Psoas muscle (tissue), 8 donors: ENCODE data around the gene DPEP1. TPM values are rescaled to one million over a fixed set of nuclear protein-coding genes. Genes with fewer than 3 reads are reported as not detected.

ENCODE experiments used
- ATAC-seq, 4 donors: fragments of 200-7000 bp; cut with Tn5 transposase; one replicate each; pipeline ENCODE4 v1.9.1; 2020; ENCODE audit warnings: moderate library complexity in 3 of 4, mild to moderate bottlenecking in 2 of 4
- DNase-seq, 2 donors: peaks; one replicate each; pipeline ENCODE4 v3.0.0-alpha.2; 2020
- H3K27ac ChIP-seq: fragments of 200-600 bp; one replicate; pipeline ENCODE4 v1.8.0; 2022
- H3K27me3 ChIP-seq, 3 donors: fragments of 200-600 bp in 1 of 3; one replicate each; pipeline versions ENCODE4 v1.6.1 to v1.8.0; 2013 to 2022; ENCODE audit warnings: low read length in 2 of 3, mild to moderate bottlenecking in 2 of 3, moderate library complexity in 1 of 3; ENCODE audit not compliant: insufficient read depth in 3 of 3
- H3K36me3 ChIP-seq, 2 donors: fragments of 200-600 bp in 1 of 2; one replicate each; pipeline versions ENCODE4 v1.6.1 to v1.8.0; 2013 to 2022; ENCODE audit warnings: low read depth in 1 of 2, mild to moderate bottlenecking in 1 of 2, moderate library complexity in 1 of 2; ENCODE audit not compliant: insufficient read depth in 1 of 2
- H3K4me1 ChIP-seq: fragments of 200-600 bp; one replicate; pipeline ENCODE4 v1.8.0; 2022
- H3K4me3 ChIP-seq: fragments of 200-600 bp; one replicate; pipeline ENCODE4 v1.8.0; 2022; ENCODE audit warnings: mild to moderate bottlenecking
- H3K9me3 ChIP-seq: fragments of 200-600 bp; one replicate; pipeline ENCODE4 v1.8.0; 2022
- WGBS, 3 donors: extraction: QIAGEN DNeasy Blood & Tissue Kit; methylation state at CpG; one replicate each; pipeline versions ENCODE4 v1.1.6 to v1.1.7; 2013; 5-methylcytosine and 5-hydroxymethylcytosine counted together
- intact Hi-C, 2 donors: fragments of 100-400 bp; cut with DNase I; formaldehyde crosslinking; loops; one replicate each; pipeline versions ENCODE4 v1.11.0 to v1.14.2; 2022
- polyA plus RNA-seq, 3 donors: library from polyadenylated mRNA; stranded (reverse); fragments of 200-250 nt; gene quantifications; one replicate each; pipeline ENCODE4 v1.2.3, GENCODE V29; 2013
- total RNA-seq, 4 donors: library from RNA; stranded (reverse); fragmentation: NEBNext Ultra II Directional in 2 of 4; extraction: Animal tissue kit (Norgen Biotek cat#: 25700) in 2 of 4; gene quantifications; one replicate each; pipeline versions ENCODE4 v1.2.1 to v1.2.4, GENCODE V29; 2021 to 2023
- TF ChIP-seq, protein P1 (sequence below): fragments of 200-600 bp; IDR thresholded peaks from one replicate; pipeline ENCODE4 v1.8.0; 2022; ENCODE audit warnings: antibody characterized with exemption
- donor health status: healthy with polysubstance abuse.
- donor health status: DM: no; HTN: no; CAD: no; lungs with moderate emphysema.
- donor health status: Bipolar disorder and iron deficiency.
- donor health status: healthy.
- donor health status: DM: yes; HTN: yes; CAD: no.
- donor health status: DM: no; HTN: no; CAD: no.
- donor health status: DM: no; HTN: no; CAD: no.
- donor health status: DM: yes; HTN: yes; CAD: no.

The DPEP1 gene
- total and polyA plus RNA-seq, 7 donors, result 0.04 to 0.16 TPM; not detected in 5

GRCh38 chr16:89582614-89583196 is 30.7 kb upstream of the DPEP1 start:
- no peaks in the 10 kb centered on the region for H3K9me3 ChIP-seq
- no peak overlapping the region for H3K27ac ChIP-seq
- H3K36me3 ChIP-seq, result no peaks in the 10 kb centered on the region
- no peak for DNase-seq
- no peaks in the 10 kb centered on the region for H3K4me1 ChIP-seq
- TF ChIP-seq, protein P1, sequence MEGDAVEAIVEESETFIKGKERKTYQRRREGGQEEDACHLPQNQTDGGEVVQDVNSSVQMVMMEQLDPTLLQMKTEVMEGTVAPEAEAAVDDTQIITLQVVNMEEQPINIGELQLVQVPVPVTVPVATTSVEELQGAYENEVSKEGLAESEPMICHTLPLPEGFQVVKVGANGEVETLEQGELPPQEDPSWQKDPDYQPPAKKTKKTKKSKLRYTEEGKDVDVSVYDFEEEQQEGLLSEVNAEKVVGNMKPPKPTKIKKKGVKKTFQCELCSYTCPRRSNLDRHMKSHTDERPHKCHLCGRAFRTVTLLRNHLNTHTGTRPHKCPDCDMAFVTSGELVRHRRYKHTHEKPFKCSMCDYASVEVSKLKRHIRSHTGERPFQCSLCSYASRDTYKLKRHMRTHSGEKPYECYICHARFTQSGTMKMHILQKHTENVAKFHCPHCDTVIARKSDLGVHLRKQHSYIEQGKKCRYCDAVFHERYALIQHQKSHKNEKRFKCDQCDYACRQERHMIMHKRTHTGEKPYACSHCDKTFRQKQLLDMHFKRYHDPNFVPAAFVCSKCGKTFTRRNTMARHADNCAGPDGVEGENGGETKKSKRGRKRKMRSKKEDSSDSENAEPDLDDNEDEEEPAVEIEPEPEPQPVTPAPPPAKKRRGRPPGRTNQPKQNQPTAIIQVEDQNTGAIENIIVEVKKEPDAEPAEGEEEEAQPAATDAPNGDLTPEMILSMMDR, result no peak
- WGBS, 3 donors, result 85 to 90% (median 90%) methylated on average over 18 to 19 of the region's 19 CpGs
- H3K4me3 ChIP-seq, result no peak overlapping the region
- ATAC-seq, result no peak
- peaks cover 0 to 10% (median 3%) of the 10 kb centered on the region in 3 donors for H3K27me3 ChIP-seq
- intact Hi-C loops, result no loop called here

GRCh38 chr16:89583197-89583894 is 30.1 kb upstream of the DPEP1 start:
- TF ChIP-seq, protein P1, result no peak
- no peak overlapping the region for H3K4me3 ChIP-seq
- H3K36me3 ChIP-seq, result no peaks in the 10 kb centered on the region
- 83 to 88% (median 86%) methylated on average over 35 to 36 of the region's 36 CpGs for WGBS, 3 donors
- ATAC-seq (peak in 1 of 4 donors; percentile 26), DNase-seq (no peak)
- H3K9me3 ChIP-seq, result no peaks in the 10 kb centered on the region
- intact Hi-C loops, result no loop called here
- peaks cover 0 to 5% (median 3%) of the 10 kb centered on the region in 3 donors for H3K27me3 ChIP-seq
- no peaks in the 10 kb centered on the region for H3K4me1 ChIP-seq
- H3K27ac ChIP-seq, result no peak overlapping the region

- ATAC-seq (no peak), DNase-seq (no peak)
- Histone ChIP-seq H3K9me3 (no peaks in the 10 kb centered on the region), H3K4me3 (no peak overlapping the region), H3K27ac (no peak overlapping the region), H3K27me3 (peaks cover 0 to 4% (median 3%) of the 10 kb centered on the region in 3 donors), H3K36me3 (no peaks in the 10 kb centered on the region), H3K4me1 (no peaks in the 10 kb centered on the region)
- 80 to 88% (median 84%) methylated on average over 46 to 49 of the region's 49 CpGs for WGBS, 3 donors
- intact Hi-C loops, result no loop called here
- TF ChIP-seq, protein P1, result no peak
Observed at GRCh38 chr16:89583895-89584644, 29.4 kb upstream of the DPEP1 start.

DNA sequence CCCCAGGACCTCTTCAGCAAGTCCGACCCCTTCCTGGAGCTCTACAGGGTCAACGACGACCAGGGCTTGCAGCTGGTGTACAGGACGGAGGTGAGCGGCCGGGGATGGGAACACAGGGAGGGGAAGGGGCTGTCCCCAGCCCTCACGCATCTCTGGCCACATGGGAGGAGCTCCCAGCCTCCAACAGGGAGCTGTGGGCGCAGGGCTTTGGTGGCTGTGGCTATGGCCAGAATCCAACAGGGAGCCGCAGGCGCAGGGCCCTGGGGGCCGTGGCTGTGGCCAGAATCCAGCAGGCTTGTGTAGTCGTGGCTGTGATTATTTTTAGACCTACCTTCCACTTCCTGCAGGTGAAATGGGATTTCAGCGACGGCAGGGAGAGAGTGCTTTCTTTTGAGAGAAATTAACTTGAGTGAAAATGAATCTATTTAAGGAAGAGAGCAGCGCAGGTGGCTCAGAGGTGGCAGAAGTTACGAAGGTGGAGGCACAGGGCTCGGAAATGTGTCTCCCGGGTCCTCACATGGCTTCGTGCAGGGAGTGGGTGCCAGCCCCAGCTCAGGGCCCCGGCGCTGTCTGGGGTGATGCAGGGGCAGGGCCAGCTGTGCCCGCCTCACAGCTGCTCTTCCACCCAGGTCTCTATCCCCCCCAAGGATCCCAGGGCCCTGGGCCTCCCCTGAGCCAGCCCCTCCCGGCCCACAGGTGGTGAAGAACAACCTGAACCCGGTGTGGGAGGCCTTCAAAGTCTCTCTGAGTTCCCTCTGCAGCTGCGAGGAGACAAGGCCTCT is 28.5 kb upstream of the DPEP1 start:
- Histone ChIP-seq H3K4me1 (no peaks in the 10 kb centered on the region), H3K27me3 (peaks cover 0 to 4% (median 3%) of the 10 kb centered on the region in 3 donors), H3K9me3 (no peaks in the 10 kb centered on the region), H3K4me3 (no peak overlapping the region), H3K27ac (no peak overlapping the region), H3K36me3 (no peaks in the 10 kb centered on the region)
- no peak for DNase-seq
- WGBS, 3 donors, result 49 to 60% (median 54%) methylated on average over 22 to 25 of the region's 25 CpGs
- intact Hi-C loops, result no loop called here
- TF ChIP-seq, protein P1, result no peak
- ATAC-seq, result peak in 1 of 4 donors; percentile 8
